MCF 10A (cell line): ENCODE results near the gene GJA5. TPM values are rescaled to one million over a fixed set of nuclear protein-coding genes. Genes with fewer than 3 reads are reported as not detected.

ENCODE experiments used
- BruUV-seq: library from RNA; stranded (reverse); fragments of 400-500 nt; replicated peaks from 2 replicates; lab custom pipeline; 2021; lab: Mats Ljungman, UMichigan
- CTCF ChIA-PET: fragments of 300-600 bp; sonication (Branson Sonifier 250); formaldehyde crosslinking; extraction: SDS; loops from one replicate; lab custom pipeline; 2021; ENCODE audit warnings: antibody characterized with exemption, inconsistent platforms; lab: Yijun Ruan, JAX
- POLR2A ChIA-PET: fragments of 300-600, 350-650 bp; sonication (Branson Sonifier 250); formaldehyde crosslinking; extraction: SDS; loops from one replicate; lab custom pipeline; 2020; ENCODE audit warnings: antibody characterized with exemption, inconsistent platforms; lab: Yijun Ruan, JAX
- DNase-seq: peaks from one replicate; pipeline ENCODE4 v3.0.0-alpha.2; 2018; ENCODE audit not compliant: unreplicated experiment
- H3K27ac Mint-ChIP-seq: one replicate; pipeline ENCODE4 v1.8.0; 2022; ENCODE audit warnings: mild to moderate bottlenecking, low read depth, mixed read lengths; ENCODE audit not compliant: unreplicated experiment
- H3K27me3 Mint-ChIP-seq: one replicate; pipeline ENCODE4 v1.8.0; 2022; ENCODE audit warnings: mixed read lengths; ENCODE audit not compliant: insufficient read depth, unreplicated experiment
- H3K36me3 Mint-ChIP-seq: one replicate; pipeline ENCODE4 v1.8.0; 2022; ENCODE audit warnings: mild to moderate bottlenecking, moderate library complexity, mixed read lengths; ENCODE audit not compliant: insufficient read depth, unreplicated experiment
- H3K4me1 Mint-ChIP-seq: one replicate; pipeline ENCODE4 v1.8.0; 2022; ENCODE audit warnings: mixed read lengths; ENCODE audit not compliant: insufficient read depth, unreplicated experiment
- H3K4me3 Mint-ChIP-seq: one replicate; pipeline ENCODE4 v1.8.0; 2022; ENCODE audit warnings: mild to moderate bottlenecking, moderate library complexity, mixed read lengths; ENCODE audit not compliant: unreplicated experiment
- H3K9me3 Mint-ChIP-seq: one replicate; pipeline ENCODE4 v1.8.0; 2022; ENCODE audit warnings: mixed read lengths; ENCODE audit not compliant: unreplicated experiment
- CTCF ChIP-seq: fragments of 200-600 bp; IDR thresholded peaks from one replicate; pipeline ENCODE4 v1.8.0; 2022; ENCODE audit warnings: antibody characterized with exemption, mild to moderate bottlenecking; ENCODE audit not compliant: unreplicated experiment
- intact Hi-C: fragments of 100-400 bp; cut with micrococcal nuclease; formaldehyde crosslinking; loops from 2 replicates; pipeline ENCODE4 v1.14.1; 2022
- total RNA-seq: library from RNA; stranded (reverse); gene quantifications from 2 replicates; pipeline ENCODE4 v1.2.3, GENCODE V29; 2022

GJA5 gene
- total RNA-seq, 1 experiment from 2014 or later: 0.28 TPM

DNA sequence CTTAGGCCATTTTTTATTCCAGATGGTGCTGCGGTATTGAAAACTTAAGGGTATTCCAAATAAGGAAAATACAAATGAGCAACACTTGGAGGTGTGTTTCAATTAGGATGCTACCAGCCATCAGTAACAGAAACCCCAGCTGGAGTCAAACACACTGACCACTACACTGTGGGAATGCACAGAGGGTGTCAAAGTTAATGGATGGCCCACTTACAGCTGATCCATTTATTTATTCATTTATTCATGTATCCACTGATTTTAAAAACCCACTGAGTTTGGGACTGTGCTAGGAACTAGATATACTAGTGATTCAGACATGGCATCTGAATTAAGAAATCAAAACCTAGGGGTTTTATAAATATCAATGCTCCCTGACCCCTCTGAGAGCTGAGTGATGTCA is 24.5 kb upstream of the GJA5 start:
- Mint-ChIP-seq H3K36me3 (no peaks in the 10 kb centered on the region), H3K27ac (no peak overlapping the region), H3K4me1 (no peaks in the 10 kb centered on the region), H3K4me3 (no peak overlapping the region), H3K9me3 (no peaks in the 10 kb centered on the region), H3K27me3 (peaks cover 7% of the 10 kb centered on the region)
- no TSS peak for BruUV-seq
- no peak for TF ChIP-seq CTCF
- intact Hi-C loops: no loop called here
- no peak for DNase-seq
- CTCF ChIA-PET: interaction anchor here (1.4 kb wide), 1 partner anchor 108 kb away, joined by 4 read pairs; no protein-coding TSS in a partner anchor
- POLR2A ChIA-PET: interaction anchor here (0.8 to 1.0 kb wide), 2 partner anchors 12 to 55 kb away, joined by 3 read pairs; no protein-coding TSS in a partner anchor

DNA sequence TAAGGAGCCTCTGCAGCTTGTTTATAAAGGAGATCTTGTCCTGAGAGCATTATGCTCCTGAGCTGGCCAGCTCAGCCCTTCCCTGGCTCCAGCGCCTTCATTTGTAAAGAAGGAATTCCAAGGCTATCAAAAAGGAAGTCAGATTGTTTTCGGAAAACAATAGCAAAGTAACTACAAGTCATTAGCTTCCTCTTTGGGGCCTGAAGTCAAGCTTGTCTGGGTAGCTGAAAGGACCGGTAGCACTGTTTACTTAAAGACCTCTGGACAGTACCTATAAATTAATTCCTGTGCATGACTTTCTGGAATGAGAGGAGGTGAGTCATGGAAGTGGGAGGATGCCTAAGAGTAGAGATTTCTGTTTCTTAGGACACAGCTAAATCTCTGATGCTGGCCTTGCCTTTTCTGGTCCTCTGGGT is 20.7 kb upstream of the GJA5 start:
- Mint-ChIP-seq H3K4me1 (no peaks in the 10 kb centered on the region), H3K36me3 (no peaks in the 10 kb centered on the region), H3K9me3 (no peaks in the 10 kb centered on the region), H3K27me3 (no peaks in the 10 kb centered on the region), H3K27ac (no peak overlapping the region), H3K4me3 (no peak overlapping the region)
- DNase-seq: peak; percentile 37
- intact Hi-C loops: no loop called here
- CTCF ChIA-PET: interaction anchor here (1.5 kb wide), 1 partner anchor 12 kb away, joined by 5 read pairs; no protein-coding TSS in a partner anchor
- no TSS peak for BruUV-seq
- TF ChIP-seq CTCF: no peak
- POLR2A ChIA-PET: interaction anchor here (0.6 to 1.5 kb wide), 4 partner anchors 12 to 641 kb away, joined by 3 to 4 read pairs (median 3); partner anchors contain the start of gene GJA5

DNA sequence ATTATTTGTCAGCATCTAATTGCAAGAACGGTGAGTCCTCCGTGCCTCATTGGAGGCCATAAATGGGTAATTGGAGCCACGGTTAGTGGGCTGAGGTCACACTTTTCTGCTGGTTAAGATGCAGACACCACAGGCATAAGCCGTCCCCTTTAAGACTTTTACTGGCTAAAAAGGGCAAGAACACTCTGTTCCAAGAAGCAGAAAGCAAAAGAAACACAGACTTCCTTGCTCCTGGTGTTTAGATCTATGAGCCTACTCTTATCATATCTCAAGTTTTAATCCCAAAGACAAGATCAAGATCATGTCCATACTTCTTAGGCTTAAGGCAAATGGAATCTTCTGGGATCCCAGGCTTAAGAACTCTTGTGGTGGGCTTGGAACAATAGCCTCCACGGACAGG is 17.3 kb upstream of the GJA5 start:
- intact Hi-C loops: no loop called here
- Mint-ChIP-seq H3K27ac (no peak overlapping the region), H3K9me3 (no peaks in the 10 kb centered on the region), H3K27me3 (no peaks in the 10 kb centered on the region), H3K36me3 (no peaks in the 10 kb centered on the region), H3K4me3 (no peak overlapping the region), H3K4me1 (no peaks in the 10 kb centered on the region)
- DNase-seq: no peak
- BruUV-seq: no TSS peak
- no peak for TF ChIP-seq CTCF
- CTCF ChIA-PET: interaction anchor here (0.6 kb wide), 1 partner anchor 59 kb away, joined by 4 read pairs; no protein-coding TSS in a partner anchor
- POLR2A ChIA-PET: no interaction called here

- BruUV-seq: no TSS peak
- H3K36me3 Mint-ChIP-seq: no peaks in the 10 kb centered on the region
- no peak overlapping the region for H3K4me3 Mint-ChIP-seq
- peaks cover 5% of the 10 kb centered on the region for H3K4me1 Mint-ChIP-seq
- H3K27me3 Mint-ChIP-seq: no peaks in the 10 kb centered on the region
- no peak for DNase-seq
- ChIA-PET POLR2A (interaction anchor here (1.2 kb wide), 1 partner anchor 51 kb away, joined by 3 read pairs; no protein-coding TSS in a partner anchor), CTCF (interaction anchor here (0.6 kb wide), 1 partner anchor 118 kb away, joined by 4 read pairs; no protein-coding TSS in a partner anchor)
- TF ChIP-seq CTCF: no peak
- H3K27ac Mint-ChIP-seq: no peak overlapping the region
- intact Hi-C loops: no loop called here
- no peaks in the 10 kb centered on the region for H3K9me3 Mint-ChIP-seq
These were observed 12.9 kb upstream of the GJA5 start for GRCh38 chr1:147773215-147773715.
